ENCODE results near the gene ST3GAL3.
"Not testable (repeated sequence)": the region's sequence is repeated elsewhere in the genome, so short reads cannot be mapped to it uniquely, and the experiment has no call there.

The ST3GAL3 gene

GRCh38 chr1:43824795-43825194 lies 117.5 kb downstream of the ST3GAL3 start:
- no peak overlapping the region for H3K4me3 ChIP-seq (ENCODE audit: low read depth, low read length)
- DNase-seq (ENCODE audit: low read depth) = no peak
- TF ChIP-seq MYC (IDR thresholded peaks at IDR 0.05; ENCODE audit: low read depth, low read length) (no peak), MAX (IDR thresholded peaks at IDR 0.05; ENCODE audit: low read depth, low read length) (no peak), POLR2A (IDR thresholded peaks at IDR 0.05; ENCODE audit: extremely low read depth, insufficient read length) (no peak), CTCF (IDR thresholded peaks at IDR 0.05; ENCODE audit: low read depth, low read length) (no peak)

- TF ChIP-seq POLR2A (IDR thresholded peaks at IDR 0.05; ENCODE audit: extremely low read depth, insufficient read length) = no peak
- TF ChIP-seq MAX (IDR thresholded peaks at IDR 0.05; ENCODE audit: low read depth, low read length) = no peak
- TF ChIP-seq CTCF (IDR thresholded peaks at IDR 0.05; ENCODE audit: low read depth, low read length) = no peak
- TF ChIP-seq MYC (IDR thresholded peaks at IDR 0.05; ENCODE audit: low read depth, low read length) = no peak
- no peak overlapping the region for H3K4me3 ChIP-seq (ENCODE audit: low read depth, low read length)
- DNase-seq (ENCODE audit: low read depth) = no peak
Observed at GRCh38 chr1:43828574-43828973, 121.2 kb downstream of the ST3GAL3 start.

DNA sequence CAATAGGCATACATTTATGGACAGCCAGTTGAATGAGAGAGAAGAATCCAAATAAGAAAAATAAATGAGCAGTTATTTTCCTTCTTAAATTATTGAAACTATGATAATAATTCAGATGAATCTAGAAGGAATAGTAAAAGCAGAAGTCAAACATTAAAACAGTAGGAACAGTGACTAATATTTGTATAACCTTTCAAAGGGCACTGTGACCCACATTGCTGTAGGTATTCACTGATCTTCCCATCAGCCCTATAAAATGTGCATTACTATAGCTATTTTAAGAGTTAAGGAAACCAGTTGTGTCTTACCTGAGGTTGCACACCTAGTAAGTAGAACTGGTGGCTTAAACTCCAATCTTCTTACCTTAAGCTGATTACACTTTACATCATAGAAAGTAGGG lies 123.5 kb downstream of the ST3GAL3 start:
- TF ChIP-seq POLR2A (IDR thresholded peaks at IDR 0.05; ENCODE audit: extremely low read depth, insufficient read length) (no peak), MAX (IDR thresholded peaks at IDR 0.05; ENCODE audit: low read depth, low read length) (no peak), MYC (IDR thresholded peaks at IDR 0.05; ENCODE audit: low read depth, low read length) (no peak), CTCF (IDR thresholded peaks at IDR 0.05; ENCODE audit: low read depth, low read length) (no peak)
- DNase-seq (ENCODE audit: low read depth) = peak; percentile 32
- no peak overlapping the region for H3K4me3 ChIP-seq (ENCODE audit: low read depth, low read length)

DNA sequence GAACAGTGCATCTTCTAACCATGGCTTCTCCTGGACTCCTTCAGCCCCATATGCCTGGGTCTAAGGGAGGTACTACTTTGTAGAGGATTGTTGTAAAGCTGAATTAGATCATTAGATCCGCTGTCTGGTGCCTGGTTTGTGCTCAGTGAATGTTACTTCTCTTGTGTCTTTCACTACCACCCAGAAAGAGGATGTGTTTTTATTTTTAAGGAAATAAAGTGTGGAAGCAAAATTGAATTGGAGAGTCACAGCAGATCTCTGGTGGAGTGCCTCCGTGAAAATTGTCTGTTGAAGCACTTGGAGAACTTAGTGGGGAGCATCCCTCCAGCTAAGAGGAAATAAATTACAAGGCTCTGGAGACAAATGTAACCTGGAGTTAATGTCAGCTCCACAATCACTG lies 124.5 kb downstream of the ST3GAL3 start:
- H3K4me3 ChIP-seq (ENCODE audit: low read depth, low read length) = no peak overlapping the region
- TF ChIP-seq CTCF (IDR thresholded peaks at IDR 0.05; ENCODE audit: low read depth, low read length) (no peak), POLR2A (IDR thresholded peaks at IDR 0.05; ENCODE audit: extremely low read depth, insufficient read length) (no peak), MAX (IDR thresholded peaks at IDR 0.05; ENCODE audit: low read depth, low read length) (no peak), MYC (IDR thresholded peaks at IDR 0.05; ENCODE audit: low read depth, low read length) (no peak)
- DNase-seq (ENCODE audit: low read depth) = no peak

DNA sequence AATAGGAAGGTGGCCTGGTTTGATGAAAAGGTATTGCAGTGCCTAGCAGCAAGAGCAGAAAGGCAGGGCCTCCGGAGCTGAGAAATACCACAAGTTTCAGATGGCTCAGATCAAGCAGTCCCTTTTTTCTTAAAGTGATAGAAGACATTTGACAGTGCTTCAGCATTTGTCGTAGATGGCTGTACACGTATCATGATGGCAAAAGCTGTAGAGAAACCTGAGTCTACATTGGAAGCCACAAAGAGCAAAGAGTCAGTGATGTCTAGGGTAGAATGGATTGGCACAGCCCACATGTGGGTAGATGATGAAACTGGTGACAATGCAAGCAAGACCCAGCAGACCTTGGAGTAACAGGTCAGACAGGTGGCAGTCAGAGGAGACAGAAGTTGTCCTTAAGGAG lies 124.9 kb downstream of the ST3GAL3 start:
- peak; percentile 66 for DNase-seq (ENCODE audit: low read depth)
- H3K4me3 ChIP-seq (ENCODE audit: low read depth, low read length) = no peak overlapping the region
- TF ChIP-seq CTCF (IDR thresholded peaks at IDR 0.05; ENCODE audit: low read depth, low read length) (no peak), POLR2A (IDR thresholded peaks at IDR 0.05; ENCODE audit: extremely low read depth, insufficient read length) (no peak), MAX (IDR thresholded peaks at IDR 0.05; ENCODE audit: low read depth, low read length) (no peak), MYC (IDR thresholded peaks at IDR 0.05; ENCODE audit: low read depth, low read length) (no peak)

DNA sequence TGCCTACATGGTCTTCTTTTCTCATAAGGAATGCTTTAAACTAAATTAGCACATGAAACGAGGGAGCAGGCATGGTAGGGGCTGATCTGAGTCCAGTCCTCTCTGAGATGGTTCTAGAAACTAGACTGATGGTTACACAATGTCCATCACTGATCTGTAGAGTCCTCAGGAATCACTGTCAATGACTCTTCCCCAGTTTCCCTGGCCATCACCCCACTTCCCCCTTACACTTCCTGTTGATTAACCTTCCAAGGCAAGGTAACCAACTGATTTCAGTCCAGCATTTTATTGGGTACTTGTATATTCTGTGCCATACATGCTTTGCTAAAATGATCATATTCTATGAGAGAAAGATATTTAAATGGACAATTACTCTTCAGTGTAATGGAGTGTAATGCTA lies 125.7 kb downstream of the ST3GAL3 start:
- peak overlapping the region; percentile 37 for H3K4me3 ChIP-seq (ENCODE audit: low read depth, low read length)
- DNase-seq (ENCODE audit: low read depth) = peak; percentile 25
- TF ChIP-seq MYC (IDR thresholded peaks at IDR 0.05; ENCODE audit: low read depth, low read length) (no peak), POLR2A (IDR thresholded peaks at IDR 0.05; ENCODE audit: extremely low read depth, insufficient read length) (no peak), MAX (IDR thresholded peaks at IDR 0.05; ENCODE audit: low read depth, low read length) (no peak), CTCF (IDR thresholded peaks at IDR 0.05; ENCODE audit: low read depth, low read length) (no peak)

DNA sequence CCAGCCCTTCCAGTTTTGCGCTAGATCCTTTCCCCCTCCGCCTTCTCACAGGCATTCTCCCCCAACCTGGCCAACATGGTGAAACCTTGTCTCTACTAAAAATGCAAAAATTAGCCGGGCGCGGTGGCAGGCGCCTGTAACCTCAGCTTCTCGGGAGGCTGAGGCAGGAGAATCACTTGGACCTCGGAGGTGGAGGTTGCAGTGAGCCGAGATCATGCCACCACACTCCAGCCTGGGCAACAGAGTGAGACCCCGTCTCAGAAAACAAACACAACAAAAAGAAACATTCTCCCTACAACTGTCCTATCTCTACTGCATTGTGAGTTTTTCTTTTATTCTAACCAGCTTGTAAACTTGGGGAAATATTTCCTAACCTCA lies 126.6 kb downstream of the ST3GAL3 start:
- DNase-seq (ENCODE audit: low read depth) = not testable (repeated sequence)
- H3K4me3 ChIP-seq (ENCODE audit: low read depth, low read length) = peak overlapping the region; percentile 52

All from NB4 (cell line).